ENCODE results near the gene ZEB2. TPM values are rescaled to one million over a fixed set of nuclear protein-coding genes. Genes with fewer than 3 reads are reported as not detected.
A peak's percentile ranks its signal among the peaks of the same experiment; 100 is the strongest.

The ZEB2 gene
- total and polyA plus RNA-seq, 4 donors = 7.6 to 39.6 (median 22.2) TPM

- H3K9me3 ChIP-seq (ENCODE audit: control insufficient read depth in 4 of 4, low read length in 3 of 4) = no peaks in the 10 kb centered on the region
- H3K4me1 ChIP-seq (ENCODE audit: control insufficient read depth in 4 of 4, insufficient read depth in 4 of 4, low read length in 3 of 4) = peaks cover 0 to 12% (median 0%) of the 10 kb centered on the region in 4 donors
- H3K4me3 ChIP-seq (ENCODE audit: low read depth in 1 of 3, low read length in 3 of 3) = no peak overlapping the region
- peaks cover 0 to 7% (median 0%) of the 10 kb centered on the region in 4 donors for H3K27me3 ChIP-seq (ENCODE audit: control insufficient read depth in 4 of 4, insufficient read depth in 4 of 4, low read length in 3 of 4)
- WGBS = 70% methylated on average over 5 of the region's 5 CpGs
- H3K9ac ChIP-seq (ENCODE audit: low read depth in 1 of 2, low read length in 2 of 2) = peak overlapping the region in 1 of 2 donors; percentile 22
- no peak for TF ChIP-seq EGR1 (IDR thresholded peaks at IDR 0.05; ENCODE audit: low read depth in 2 of 2)
- no peak for TF ChIP-seq CTCF (IDR thresholded peaks at IDR 0.05; ENCODE audit: low read depth, low read length, missing input control)
- no peak for TF ChIP-seq RAD21 (IDR thresholded peaks at IDR 0.05)
- TF ChIP-seq FOXA1 (IDR thresholded peaks at IDR 0.05) = no peak
- no peak for TF ChIP-seq GABPA (IDR thresholded peaks at IDR 0.05 in 1 of 2, conservative IDR thresholded peaks at IDR 0.05 in 1 of 2)
- TF ChIP-seq, protein P1, sequence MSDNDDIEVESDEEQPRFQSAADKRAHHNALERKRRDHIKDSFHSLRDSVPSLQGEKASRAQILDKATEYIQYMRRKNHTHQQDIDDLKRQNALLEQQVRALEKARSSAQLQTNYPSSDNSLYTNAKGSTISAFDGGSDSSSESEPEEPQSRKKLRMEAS (IDR thresholded peaks at IDR 0.05) = no peak
- TF ChIP-seq TAF1 (conservative IDR thresholded peaks at IDR 0.05) = no peak
- no peak for TF ChIP-seq JUND (IDR thresholded peaks at IDR 0.05)
- TF ChIP-seq RXRA (IDR thresholded peaks at IDR 0.05) = no peak
- TF ChIP-seq HNF4A (conservative IDR thresholded peaks at IDR 0.05) = no peak
- no peak for TF ChIP-seq HNF4G (IDR thresholded peaks at IDR 0.05)
- no peak for DNase-seq (ENCODE audit: low spot score)
- H3K27ac ChIP-seq (ENCODE audit: low read depth in 1 of 2, low read length in 2 of 2) = peak overlapping the region; percentile 23 to 61
- no peaks in the 10 kb centered on the region for H3K36me3 ChIP-seq (ENCODE audit: control insufficient read depth in 4 of 4, insufficient read depth in 3 of 4, low read depth in 1 of 4, low read length in 3 of 4)
Observed at GRCh38 chr2:144453486-144454158, 66.3 kb downstream of the ZEB2 start.

DNA sequence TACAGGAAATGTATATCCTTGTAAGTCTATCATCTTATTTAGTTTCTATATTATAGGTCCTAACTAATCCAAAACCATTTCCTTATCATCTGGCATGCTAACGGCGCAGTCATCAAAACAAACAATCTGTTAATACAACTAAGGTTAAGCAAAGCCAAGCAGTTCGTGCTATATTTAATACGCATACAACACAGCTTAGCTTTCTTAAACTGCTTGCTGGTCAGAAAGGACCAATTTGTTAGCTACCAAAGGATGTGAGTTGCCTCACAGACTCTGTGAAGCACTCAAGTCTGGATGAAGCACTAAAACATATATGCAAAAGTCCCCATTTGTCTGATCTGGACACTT, 67.0 kb downstream of the ZEB2 start:
- Histone ChIP-seq H3K9ac (ENCODE audit: low read depth in 1 of 2, low read length in 2 of 2) (no peak overlapping the region), H3K4me1 (ENCODE audit: control insufficient read depth in 4 of 4, insufficient read depth in 4 of 4, low read length in 3 of 4) (peaks cover 0 to 12% (median 0%) of the 10 kb centered on the region in 4 donors), H3K27ac (ENCODE audit: low read depth in 1 of 2, low read length in 2 of 2) (peak overlapping the region; percentile 11 to 61), H3K4me3 (ENCODE audit: low read depth in 1 of 3, low read length in 3 of 3) (no peak overlapping the region), H3K9me3 (ENCODE audit: control insufficient read depth in 4 of 4, low read length in 3 of 4) (no peaks in the 10 kb centered on the region), H3K27me3 (ENCODE audit: control insufficient read depth in 4 of 4, insufficient read depth in 4 of 4, low read length in 3 of 4) (peaks cover 0 to 7% (median 0%) of the 10 kb centered on the region in 4 donors), H3K36me3 (ENCODE audit: control insufficient read depth in 4 of 4, insufficient read depth in 3 of 4, low read depth in 1 of 4, low read length in 3 of 4) (no peaks in the 10 kb centered on the region)
- 35% methylated on average over 4 of the region's 4 CpGs for WGBS
- TF ChIP-seq, protein P1 (IDR thresholded peaks at IDR 0.05) = no peak
- TF ChIP-seq EGR1 (IDR thresholded peaks at IDR 0.05; ENCODE audit: low read depth in 2 of 2) = no peak
- TF ChIP-seq NR2F2 (IDR thresholded peaks at IDR 0.05) = no peak
- TF ChIP-seq CTCF (IDR thresholded peaks at IDR 0.05; ENCODE audit: low read depth, low read length, missing input control) = no peak
- no peak for TF ChIP-seq HNF4A (conservative IDR thresholded peaks at IDR 0.05)
- TF ChIP-seq, protein P2, sequence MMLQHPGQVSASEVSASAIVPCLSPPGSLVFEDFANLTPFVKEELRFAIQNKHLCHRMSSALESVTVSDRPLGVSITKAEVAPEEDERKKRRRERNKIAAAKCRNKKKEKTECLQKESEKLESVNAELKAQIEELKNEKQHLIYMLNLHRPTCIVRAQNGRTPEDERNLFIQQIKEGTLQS (IDR thresholded peaks at IDR 0.05) = no peak
- TF ChIP-seq YY1 (IDR thresholded peaks at IDR 0.05) = no peak
- no peak for TF ChIP-seq TAF1 (conservative IDR thresholded peaks at IDR 0.05)
- TF ChIP-seq RAD21 (IDR thresholded peaks at IDR 0.05) = no peak
- no peak for DNase-seq (ENCODE audit: low spot score)
